Islet of Langerhans (tissue), 1 donor: Measurements from ENCODE around the gene PLA2G2D.
"Not testable (repeated sequence)": the region's sequence is repeated elsewhere in the genome, so short reads cannot be mapped to it uniquely, and the experiment has no call there.

Experiments
- FAIRE-seq: peaks from one replicate; lab custom pipeline; 2011; peaks lifted over from hg19 to GRCh38; lab: Jason Lieb, UNC

The PLA2G2D gene

DNA sequence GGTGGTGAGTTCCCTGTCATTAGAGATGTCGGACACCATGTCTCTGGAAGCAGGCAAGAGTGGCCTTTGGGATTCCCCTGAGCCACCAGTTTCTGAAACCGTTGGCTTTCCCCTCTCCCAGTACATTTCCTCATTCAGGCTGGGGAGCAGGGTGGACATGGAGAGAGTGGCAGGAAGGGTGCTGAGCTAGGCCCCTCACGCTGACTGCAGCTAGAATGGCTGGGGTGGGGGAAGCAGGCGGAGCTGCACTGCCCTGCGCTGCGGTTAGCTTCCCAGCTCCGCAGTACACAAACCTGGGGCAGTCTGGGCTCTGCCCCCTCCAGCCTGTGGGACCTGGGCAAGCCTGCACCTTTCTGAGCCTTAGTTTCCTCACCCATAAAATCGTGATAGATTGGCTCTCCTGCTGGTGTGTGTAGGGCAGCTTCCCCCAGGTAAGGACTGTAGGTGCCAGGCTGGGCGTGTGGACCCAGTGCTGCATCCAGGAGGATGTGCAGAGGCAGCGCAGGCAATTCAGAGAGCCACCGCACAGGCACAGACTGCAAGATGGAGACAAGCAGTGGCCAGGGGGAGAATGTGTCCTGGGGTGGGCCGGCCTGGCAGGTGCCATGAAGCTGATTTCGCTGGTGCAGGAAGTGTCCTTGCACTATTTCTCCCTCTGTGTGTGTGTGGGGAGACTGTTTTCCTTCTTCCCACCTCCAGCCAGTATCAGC is 22.8 kb upstream of the PLA2G2D start:
- FAIRE-seq, result no peak

- no peak for FAIRE-seq
Measured at GRCh38 chr1:20141466-20141865, 22.1 kb upstream of the PLA2G2D start.

- no peak for FAIRE-seq
Measured at GRCh38 chr1:20141001-20141400, 21.7 kb upstream of the PLA2G2D start.

DNA sequence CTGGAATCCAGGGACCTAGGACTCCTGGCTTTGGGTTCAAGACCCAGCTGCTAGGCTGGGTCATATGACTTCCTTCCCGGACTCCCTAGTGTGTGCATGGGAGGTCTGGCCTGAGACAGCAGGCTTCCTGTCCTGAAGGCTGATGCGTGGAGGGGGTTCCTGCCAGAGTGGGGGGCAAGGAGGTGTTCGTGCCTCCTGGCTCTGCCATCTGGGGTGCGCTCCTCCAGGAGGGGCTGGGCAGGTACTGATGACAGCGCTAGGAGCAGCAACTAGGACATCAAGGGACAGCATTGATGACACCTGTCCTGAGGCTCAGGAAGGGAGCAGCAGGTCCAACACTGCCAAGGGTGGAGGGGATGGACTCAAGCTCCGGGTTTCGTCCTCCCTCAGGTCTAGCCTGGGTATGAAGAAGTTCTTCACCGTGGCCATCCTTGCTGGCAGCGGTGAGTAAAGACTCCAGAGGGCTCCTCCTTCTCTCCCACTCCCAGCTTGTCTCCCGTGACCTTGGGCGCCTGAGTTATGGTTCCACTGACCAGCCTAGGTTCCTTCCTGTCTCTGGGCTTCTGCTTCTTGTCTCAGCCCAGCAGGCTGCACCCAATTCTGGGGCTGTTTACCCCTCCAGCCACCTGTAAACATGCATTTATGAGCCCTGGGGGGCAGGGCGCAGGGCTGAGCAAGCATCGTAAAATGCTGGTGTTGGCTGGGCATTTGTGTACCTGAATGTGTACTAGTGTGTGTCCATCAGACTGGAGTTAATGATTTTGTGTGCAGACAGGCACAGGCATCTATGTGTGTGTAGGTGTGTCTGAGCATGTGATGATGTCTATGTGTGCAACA is 20.7 kb upstream of the PLA2G2D start:
- no peak for FAIRE-seq

- FAIRE-seq, result no peak
Measured at GRCh38 chr1:20138961-20139550, 19.7 kb upstream of the PLA2G2D start, which contains the start of gene PLA2G2F. Gene PLA2G2F (plus strand): TSS chr1:20139323. CDS start chr1:20139428, 105 bp downstream.

DNA sequence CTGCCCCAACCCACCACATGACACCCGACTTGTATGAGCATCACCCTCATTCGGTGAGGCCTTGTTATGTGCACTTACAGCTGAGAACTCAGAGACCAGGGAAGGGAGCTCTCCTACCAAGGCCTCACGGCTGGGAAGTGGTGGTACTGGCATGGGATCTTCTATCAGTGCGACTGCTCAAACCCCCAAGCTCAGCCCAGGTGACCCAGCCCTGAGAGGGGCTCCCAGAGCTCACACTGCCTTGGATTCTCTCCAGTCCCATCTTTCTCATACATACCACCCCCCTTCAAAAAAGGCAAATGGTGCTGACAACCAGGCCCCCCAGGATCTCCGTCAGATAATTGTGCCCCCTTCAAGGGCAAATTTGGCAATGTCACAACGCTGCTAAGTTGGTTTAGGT is 19.0 kb upstream of the PLA2G2D start:
- FAIRE-seq, result no peak

DNA sequence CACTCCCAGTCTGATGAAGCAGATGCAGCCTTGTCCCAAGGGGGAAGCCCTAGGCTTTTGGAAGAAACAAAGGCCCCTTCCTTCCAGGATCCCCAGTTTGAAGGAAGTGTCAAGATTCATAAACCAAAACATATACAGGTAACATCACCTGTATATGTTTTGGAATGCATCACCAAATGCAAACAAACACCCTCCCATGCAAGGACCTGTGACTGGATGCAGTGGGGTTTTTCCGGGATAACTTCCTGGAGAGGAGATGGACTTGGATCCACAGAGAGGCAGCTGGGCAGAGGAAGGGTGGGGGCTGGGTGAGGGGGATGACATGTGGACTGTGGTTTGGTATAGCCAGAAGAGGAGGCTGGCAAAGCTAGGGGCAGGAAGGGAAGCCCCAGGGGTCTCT is 18.3 kb upstream of the PLA2G2D start:
- no peak for FAIRE-seq

DNA sequence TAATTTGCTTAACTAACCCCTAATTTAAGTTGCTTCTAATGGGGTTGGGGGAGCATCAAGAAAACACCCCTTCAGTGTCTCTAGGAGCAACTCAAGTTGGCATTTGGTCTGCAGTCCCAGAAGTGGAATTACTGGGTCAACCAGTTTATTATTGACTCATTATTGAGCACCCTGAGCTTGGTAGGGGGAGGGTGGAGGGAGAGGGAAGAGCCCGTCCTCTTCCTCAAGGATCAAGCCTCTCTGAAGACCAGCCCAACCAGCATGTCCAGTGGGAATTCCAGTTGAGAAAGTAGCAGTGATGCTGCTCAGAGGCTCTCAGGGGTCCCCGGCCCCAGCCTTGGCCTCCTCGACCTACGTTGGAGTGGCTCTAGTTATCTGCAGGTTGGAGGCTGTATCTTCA is 17.7 kb upstream of the PLA2G2D start:
- FAIRE-seq, result no peak

DNA sequence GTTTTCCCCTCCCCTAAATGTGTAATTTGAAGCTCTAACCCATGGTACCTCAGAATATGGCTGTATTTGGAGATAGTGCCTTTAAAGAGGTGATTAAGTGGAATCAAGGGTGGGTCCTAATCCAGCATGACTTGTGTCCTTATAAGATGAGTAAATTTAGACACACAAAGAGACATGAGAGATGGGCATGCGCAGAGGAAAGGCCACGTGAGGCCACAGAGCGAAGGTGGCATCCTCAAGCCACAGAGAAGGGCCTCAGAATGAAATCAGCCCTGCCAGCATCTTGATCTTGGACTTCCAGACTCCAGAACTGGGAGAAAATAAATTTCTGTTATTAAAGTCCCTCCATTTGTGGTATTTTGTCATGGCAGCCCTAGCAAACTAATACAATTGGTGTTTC is 16.9 kb upstream of the PLA2G2D start:
- FAIRE-seq, result no peak

GRCh38 chr1:20134995-20135394 is 15.7 kb upstream of the PLA2G2D start:
- no peak for FAIRE-seq

DNA sequence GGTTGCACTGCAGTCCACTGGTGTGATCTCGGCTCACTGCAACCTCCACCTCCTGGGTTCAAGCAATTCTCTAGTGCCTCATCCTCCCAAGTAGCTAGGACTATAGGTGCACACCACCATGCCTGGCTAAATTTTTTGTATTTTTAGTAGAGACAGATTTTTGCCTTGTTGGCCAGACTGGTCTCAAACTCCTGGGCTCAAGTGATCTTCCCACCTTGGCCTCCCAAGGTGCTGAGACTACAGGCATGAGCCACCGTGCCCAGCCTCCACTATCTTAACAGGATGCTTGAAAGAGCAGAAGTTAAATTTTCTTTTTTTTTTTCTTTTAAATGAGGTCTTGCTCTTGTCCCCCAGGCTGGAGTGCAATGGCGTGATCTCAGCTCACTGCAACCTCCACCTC is 11.2 kb upstream of the PLA2G2D start:
- not testable (repeated sequence) for FAIRE-seq

GRCh38 chr1:20126806-20127440 is 7.6 kb upstream of the PLA2G2D start:
- no peak for FAIRE-seq

GRCh38 chr1:20126041-20126805 is 6.9 kb upstream of the PLA2G2D start:
- no peak for FAIRE-seq

GRCh38 chr1:20125100-20125499 is 5.8 kb upstream of the PLA2G2D start:
- FAIRE-seq, result no peak

GRCh38 chr1:20124456-20125057 is 5.2 kb upstream of the PLA2G2D start:
- FAIRE-seq, result no peak

GRCh38 chr1:20123722-20124455 is 4.6 kb upstream of the PLA2G2D start:
- no peak for FAIRE-seq

DNA sequence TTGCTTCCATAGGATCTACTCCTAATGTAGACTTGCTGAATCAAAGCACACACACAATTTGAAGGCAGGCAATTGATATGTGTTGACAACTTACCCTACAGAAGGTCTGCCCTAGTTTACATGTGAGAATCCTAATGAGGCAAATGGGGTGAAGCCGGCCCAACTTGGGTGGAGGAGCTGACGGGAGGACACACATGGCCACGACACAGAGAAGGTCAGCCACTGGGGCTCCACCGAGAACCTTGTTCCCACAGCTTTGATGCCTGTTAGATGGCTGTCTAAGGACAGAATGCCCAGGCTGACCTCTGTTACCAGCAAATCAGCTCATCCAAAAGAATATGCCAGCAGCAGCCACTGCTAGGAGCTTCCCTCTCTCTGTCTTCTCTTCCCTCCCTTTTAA is 1.5 kb upstream of the PLA2G2D start:
- FAIRE-seq, result no peak

DNA sequence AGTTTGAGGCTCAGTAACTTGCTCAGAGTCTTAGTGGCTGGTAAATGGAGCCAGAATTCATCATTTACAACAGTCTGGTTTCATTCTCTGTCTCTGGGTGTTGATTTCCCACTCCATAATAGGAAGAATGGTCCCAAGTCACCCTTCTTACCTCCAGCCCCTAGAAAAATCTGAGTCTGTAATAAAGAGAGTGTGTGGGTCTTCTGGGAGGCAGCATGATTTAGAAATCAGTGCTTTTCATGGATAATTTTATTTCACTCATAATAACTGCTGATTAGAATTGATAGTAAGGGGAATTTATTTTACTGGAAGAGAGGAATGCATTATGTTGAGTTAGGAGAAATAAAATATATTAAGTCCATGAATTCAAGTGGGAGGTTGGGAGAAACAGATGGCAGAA is 2.1 kb downstream of the PLA2G2D start:
- FAIRE-seq, result no peak

- no peak for FAIRE-seq
Measured at GRCh38 chr1:20115916-20116315, 3.4 kb downstream of the PLA2G2D start.

- FAIRE-seq, result no peak
Measured at GRCh38 chr1:20115479-20115878, 3.9 kb downstream of the PLA2G2D start.
